Hematopoietic multipotent progenitor cell treated with erythropoietin and hydrocortisone succinate and interleukin-3 and kit ligand, for 17 days (in vitro differentiated cells): ENCODE measurements around the gene GPC5.

Source experiments
- DNase-seq: peaks from one replicate; pipeline ENCODE4 v3.0.0-alpha.2; 2015; ENCODE audit warnings: low spot score

GPC5 gene

DNA sequence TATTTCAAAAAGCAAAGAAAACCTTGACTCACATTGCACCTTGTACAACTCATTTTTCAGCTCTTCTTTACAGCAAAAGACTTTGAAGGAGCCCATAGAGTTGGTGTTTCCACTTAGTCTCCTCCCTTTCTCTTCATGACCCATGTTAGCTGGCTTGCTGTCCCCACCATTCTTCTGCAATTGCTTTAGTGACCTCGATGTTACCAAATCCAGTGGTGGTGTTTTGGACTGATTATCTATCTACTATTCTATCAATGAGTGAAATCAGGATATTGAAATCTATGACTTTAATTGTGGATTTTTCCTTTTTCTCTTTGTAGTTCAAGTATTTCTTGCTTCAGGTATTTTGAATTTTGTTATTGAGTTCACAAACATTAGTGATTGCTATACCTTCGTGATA, 197.3 kb downstream of the GPC5 start:
- no peak for DNase-seq

DNA sequence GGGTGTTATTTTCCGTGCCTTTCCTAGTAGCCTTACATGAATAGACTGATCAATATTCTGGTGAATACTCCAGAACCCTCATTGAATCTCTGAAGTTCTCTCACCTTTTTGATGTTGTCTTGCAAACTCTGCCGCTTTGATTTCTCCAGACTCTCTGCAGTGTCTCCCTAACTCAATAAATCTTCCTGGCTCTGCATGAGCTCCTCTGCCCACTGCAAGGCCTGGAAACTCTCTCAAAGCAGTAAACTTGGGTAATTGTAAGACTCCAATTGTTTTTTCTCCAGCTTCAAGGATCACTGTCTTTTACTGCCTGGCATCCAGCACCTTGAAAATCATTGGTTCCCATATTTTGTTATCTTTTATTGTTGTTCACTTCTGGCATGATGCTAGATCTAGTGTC, 198.4 kb downstream of the GPC5 start:
- DNase-seq, result no peak

DNA sequence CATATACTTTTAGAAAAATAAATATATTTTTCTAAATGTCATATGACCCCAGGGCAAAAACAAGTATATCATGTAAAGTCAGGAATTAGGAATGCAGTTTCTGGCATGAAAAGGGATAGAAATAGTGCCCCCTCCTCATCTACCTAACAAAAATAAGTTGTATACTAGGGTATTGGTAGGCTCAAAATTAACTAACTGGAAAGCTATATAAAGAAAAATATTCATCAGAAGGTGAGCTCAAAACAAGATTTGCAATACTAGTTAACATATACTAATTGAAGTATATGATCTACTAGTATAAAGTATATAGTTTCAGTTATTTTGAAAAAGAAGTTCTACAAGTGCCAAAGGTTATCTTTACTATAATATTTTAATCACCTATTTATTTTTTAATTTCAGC, 200.2 kb downstream of the GPC5 start:
- DNase-seq, result no peak

DNA sequence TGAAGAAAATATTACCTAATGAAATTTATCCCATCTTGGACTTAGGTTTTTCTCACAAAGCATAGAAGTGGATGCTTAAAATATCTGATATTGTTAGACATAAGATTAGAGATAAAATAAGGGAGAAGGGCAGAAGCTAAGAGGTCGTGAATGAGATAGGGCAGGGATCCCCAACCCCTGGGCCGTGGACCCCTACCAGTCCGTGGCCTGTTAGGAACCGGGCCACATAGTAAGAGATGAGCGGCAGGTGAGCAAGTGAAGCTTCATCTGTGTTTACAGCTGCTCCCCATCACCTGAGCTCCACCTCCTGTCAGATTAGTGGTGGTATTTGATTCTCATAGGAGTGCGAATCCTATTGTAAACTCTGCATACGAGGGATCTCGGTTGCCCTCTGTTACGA, 202.9 kb downstream of the GPC5 start:
- DNase-seq, result no peak

GRCh38 chr13:91601807-91602206, 203.4 kb downstream of the GPC5 start:
- DNase-seq, result no peak

DNA sequence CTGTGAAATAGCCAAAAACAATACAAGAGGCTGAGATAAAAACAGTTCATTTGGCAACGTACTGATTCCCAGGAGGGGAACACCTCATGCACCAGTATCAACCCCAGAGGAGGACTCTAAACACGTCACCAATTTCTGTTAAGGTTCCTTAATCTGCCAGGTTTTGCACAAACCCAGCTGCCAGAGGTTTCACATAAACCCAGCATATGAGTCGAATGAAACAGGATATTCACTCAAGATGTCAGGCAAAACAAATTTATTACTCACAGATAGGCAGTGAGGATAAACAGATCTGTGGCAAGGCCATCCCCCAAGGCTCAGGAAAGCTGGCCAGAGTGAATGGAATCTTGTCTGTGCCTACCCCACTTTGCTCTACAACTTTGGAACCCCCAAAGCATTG, 210.9 kb downstream of the GPC5 start:
- DNase-seq, result no peak

GRCh38 chr13:91618315-91618714, 219.9 kb downstream of the GPC5 start:
- DNase-seq, result no peak

- DNase-seq, result no peak
These were observed 222.3 kb downstream of the GPC5 start for GRCh38 chr13:91620670-91621141.

DNA sequence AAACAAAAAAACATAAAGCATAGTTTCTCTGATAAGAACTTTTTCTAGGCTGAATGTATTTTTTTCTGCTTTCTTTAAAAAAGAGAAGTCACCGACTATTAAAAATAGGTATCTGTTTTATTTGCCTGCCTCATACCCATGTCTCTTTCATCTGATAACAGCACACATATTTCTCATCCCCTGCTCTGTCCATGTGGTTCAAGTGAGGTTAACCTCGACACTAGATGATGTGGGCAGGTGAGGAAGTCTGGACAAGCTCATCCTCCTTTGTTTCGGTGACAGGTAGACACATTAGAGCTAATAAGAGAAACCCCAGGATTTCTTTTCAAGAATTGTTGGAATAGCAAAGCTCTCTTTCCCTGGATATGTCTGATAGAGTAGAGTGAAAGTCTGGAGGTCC, 222.7 kb downstream of the GPC5 start:
- no peak for DNase-seq

- no peak for DNase-seq
These were observed 223.5 kb downstream of the GPC5 start for GRCh38 chr13:91621963-91622362.

DNA sequence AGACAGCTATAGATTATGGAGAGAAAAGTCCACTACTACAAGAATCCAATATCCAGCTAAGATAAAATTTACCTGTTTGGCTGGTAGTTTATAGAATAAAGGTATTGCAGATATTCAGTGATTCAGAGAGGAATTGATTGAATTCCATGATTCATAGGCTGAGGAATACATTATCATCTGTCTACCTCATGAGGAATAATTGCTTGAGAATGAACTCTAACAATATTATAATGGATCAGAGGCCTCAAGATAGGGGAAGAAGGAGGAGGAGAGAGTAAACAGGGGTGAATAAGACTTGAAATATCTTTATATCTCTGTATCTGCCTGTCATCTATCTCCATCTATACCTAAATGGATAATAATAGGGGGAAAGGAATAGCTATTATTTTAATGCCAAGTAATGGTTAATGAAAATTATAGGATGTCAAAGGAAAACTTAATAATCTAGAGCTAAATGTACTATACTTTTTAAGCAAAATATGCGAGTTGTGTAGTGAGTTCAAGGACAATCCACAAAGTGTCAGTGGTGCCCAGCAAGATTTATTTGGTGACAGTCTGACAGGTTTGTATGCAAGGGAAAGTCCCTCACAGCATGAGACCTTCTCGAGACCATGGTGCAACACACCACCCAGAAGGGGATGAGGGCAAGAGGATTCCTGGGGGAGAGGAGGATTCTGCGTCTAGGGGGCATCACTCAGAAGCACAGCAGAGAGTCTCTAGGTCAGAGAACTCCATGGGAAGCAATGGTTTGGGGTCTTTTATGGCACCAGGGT, 224.5 kb downstream of the GPC5 start:
- no peak for DNase-seq

GRCh38 chr13:91627952-91628739, 229.7 kb downstream of the GPC5 start:
- DNase-seq, result no peak

DNA sequence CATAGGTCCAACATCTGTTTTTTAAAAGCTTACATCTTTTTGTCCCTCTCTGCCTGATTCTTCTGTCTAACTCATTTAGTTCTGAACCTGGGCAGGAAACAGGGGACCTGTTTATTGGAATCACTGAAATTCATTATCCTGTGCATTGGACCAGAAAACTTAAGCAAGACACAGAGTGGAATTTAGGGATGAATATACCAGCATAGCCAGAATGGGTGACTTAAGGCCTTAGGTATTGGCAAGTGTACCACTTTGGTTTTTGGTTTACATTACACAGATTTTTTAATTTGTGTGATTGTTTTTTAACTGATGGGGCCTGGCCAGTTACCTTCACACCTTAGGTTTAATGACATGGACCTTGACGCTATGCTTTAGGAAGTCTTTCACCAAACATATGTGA, 232.5 kb downstream of the GPC5 start:
- DNase-seq, result no peak

GRCh38 chr13:91632086-91632485, 233.7 kb downstream of the GPC5 start:
- no peak for DNase-seq

DNA sequence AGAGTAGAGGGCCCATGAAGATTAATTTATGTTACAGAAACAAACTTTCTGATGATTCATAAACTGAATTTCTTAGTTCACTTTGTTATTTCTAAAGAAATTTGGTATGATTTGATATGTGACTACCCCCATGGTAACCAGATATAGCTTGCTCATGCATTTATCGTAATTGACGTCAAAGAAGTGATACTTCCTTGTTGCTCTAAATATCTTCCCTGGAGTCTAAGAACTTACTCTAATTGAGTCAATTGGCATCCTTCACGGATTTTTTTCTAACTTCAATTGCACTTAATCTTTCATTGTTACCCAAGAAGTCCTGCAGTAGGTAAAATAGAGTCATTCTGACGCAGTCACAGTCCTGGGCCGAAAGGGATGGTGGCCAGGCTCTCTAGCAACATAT, 240.9 kb downstream of the GPC5 start:
- no peak for DNase-seq

DNA sequence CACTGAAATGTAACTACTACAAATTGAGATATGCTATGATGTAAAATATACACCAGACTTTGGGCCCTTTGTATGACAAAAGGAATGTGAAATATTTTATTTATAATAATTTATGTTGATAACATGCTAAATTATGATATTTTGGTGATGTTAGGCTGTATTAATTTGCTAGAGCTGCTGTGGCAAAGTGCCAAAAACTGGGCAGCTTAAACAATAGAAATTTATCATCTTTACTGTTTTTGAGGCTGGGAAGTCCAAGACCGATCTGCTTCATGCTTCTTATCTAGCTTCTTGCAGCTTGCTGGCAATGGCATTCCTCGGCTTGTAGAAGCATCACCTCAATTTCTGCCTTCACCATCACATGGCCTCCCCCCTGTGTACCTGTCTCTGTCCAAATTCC, 245.0 kb downstream of the GPC5 start:
- no peak for DNase-seq

DNA sequence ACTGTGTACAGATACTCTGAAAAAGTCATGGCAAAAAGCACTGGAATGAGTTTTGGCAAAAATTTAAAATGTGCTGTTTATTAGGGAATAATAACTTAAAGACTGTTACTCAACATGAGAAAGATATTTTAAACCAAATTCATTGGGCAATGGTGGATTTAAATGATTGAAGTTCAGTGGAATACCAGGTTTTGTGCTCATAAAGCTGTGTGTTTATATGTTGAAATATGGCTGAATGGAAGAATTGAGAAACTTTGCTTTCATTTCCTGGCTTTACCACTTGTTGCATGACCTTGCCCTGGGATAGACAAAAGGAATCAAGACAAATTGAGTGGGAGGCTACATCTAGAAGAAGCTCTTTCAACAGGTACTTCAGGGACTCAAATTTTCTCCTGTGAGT, 246.4 kb downstream of the GPC5 start:
- no peak for DNase-seq

DNA sequence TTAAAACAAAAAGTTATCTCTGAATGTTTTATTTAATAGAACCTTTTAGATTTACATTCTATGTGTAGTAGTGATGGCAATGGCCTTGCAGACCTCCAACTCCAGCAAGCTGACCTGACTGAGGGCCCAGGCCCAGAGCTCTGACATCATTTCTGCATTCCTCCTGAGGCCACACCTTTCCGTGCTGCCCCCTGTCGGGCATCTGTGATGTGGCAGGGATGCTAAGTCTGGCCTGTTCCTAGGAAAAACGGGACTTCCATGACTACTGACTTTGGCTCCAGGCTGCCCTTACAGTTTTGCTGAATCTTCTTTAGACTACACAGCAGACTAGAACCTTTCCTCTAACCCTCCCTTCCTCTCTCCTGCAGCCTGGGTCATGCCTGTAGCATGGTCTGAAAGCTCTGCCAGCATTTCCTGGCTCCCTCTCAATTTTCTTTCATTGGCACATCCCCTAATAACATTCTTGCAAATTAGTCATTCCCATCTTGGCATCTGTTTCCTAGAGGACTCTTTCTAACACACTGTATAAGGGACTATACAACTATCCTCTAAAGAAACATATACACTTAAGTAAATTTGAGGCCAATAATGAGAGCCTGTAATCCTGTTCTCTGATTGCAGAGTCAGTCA, 249.1 kb downstream of the GPC5 start:
- no peak for DNase-seq

- DNase-seq, result no peak
These were observed 249.6 kb downstream of the GPC5 start for GRCh38 chr13:91648012-91648411.

DNA sequence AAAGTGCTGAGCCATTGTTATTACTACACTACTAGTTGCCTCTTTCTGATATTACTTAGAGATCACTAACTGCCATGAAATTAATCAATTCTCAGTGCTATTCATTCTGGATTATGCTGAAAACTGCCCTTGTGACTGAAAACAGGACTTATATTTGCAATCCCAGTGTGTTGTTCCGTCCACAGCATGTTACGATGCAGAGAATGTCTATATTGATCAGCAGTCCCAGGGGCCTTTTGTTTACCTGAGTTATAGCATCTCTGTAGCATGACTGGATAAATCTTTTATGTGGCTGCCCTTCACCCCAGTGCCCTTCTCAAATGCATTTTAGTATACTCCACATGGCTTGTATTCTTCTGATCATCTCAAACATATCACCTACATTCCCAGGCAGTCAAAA, 251.0 kb downstream of the GPC5 start:
- DNase-seq, result no peak

GRCh38 chr13:91652404-91653301, 254.2 kb downstream of the GPC5 start:
- DNase-seq, result no peak

DNA sequence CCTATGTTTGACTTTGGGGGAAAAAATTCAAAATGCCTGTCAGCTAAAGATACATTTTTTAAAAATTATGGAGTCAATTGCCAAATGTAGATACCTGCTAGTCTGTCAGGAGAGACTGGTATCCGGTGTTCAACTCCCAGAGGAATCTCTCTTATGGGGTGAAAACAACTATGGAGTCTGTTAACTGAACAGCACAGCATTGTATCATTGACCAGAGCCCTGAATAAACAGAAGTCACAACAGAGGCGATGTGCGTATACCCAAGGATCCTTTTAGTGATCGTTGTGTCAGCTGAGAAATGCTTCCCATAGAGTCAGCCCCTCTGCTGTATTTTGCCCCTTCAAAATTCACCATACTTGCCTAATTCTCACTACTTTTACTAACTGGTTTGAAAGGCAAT, 257.3 kb downstream of the GPC5 start:
- DNase-seq, result no peak
